Bronchial epithelial cell (primary cell): ENCODE measurements around the gene KRTAP10-2. TPM values are rescaled to one million over a fixed set of nuclear protein-coding genes. Genes with fewer than 3 reads are reported as not detected.
"Not testable (repeated sequence)": the region's sequence is repeated elsewhere in the genome, so short reads cannot be mapped to it uniquely, and the experiment has no call there.

Experiments used
- DNase-seq: peaks from one replicate; pipeline ENCODE4 v3.0.0-alpha.2; 2010; ENCODE audit warnings: low read depth
- FAIRE-seq: peaks from 2 replicates; lab custom pipeline; 2011; peaks lifted over from hg19 to GRCh38; lab: Jason Lieb, UNC
- H3K27me3 ChIP-seq: 2 replicates; pipeline ENCODE4 v1.5.1; 2011; ENCODE audit warnings: low read length; ENCODE audit not compliant: control insufficient read depth, insufficient read depth
- H3K36me3 ChIP-seq: 2 replicates; pipeline ENCODE4 v1.5.1; 2011; ENCODE audit warnings: low read length; ENCODE audit not compliant: control insufficient read depth, insufficient read depth
- H3K4me3 ChIP-seq: 2 replicates; pipeline ENCODE4 v1.5.1; 2011; ENCODE audit warnings: mild to moderate bottlenecking, low read depth, low read length, control low read depth
- CTCF ChIP-seq: IDR thresholded peaks from 2 replicates; pipeline ENCODE4 v1.5.1; 2011; ENCODE audit warnings: mild to moderate bottlenecking, moderate library complexity, low read length, control low read depth, inconsistent platforms; ENCODE audit not compliant: insufficient read depth, severe bottlenecking
- total RNA-seq: library from RNA; depleted of rRNA; stranded (reverse); fragments of >200 nt; gene quantifications from 2 replicates; pipeline ENCODE4 v1.2.1, GENCODE V29; 2014

The KRTAP10-2 gene
- total RNA-seq = not detected in 2 replicates

GRCh38 chr21:44551340-44551961 is at the start of gene KRTAP10-2:
Gene KRTAP10-2, minus strand, starts transcription at chr21:44551505. Its CDS starts 47 bp downstream, at chr21:44551458.
- Histone ChIP-seq H3K36me3 (no peaks in the 10 kb centered on the region), H3K4me3 (no peak within 1 kb of the TSS), H3K27me3 (no peaks in the 10 kb centered on the region)
- DNase-seq (no peak), FAIRE-seq (peak; percentile 50)
- no peak for TF ChIP-seq CTCF

GRCh38 chr21:44601091-44601490 is 49.8 kb upstream of the KRTAP10-2 start:
- not testable (repeated sequence) for H3K27me3 ChIP-seq, FAIRE-seq, H3K36me3 ChIP-seq, DNase-seq, H3K4me3 ChIP-seq

GRCh38 chr21:44600118-44600978 is 49.0 kb upstream of the KRTAP10-2 start, which contains the start of gene KRTAP10-7:
Gene KRTAP10-7, plus strand, starts transcription at chr21:44600597. Its CDS starts 25 bp downstream, at chr21:44600622.
- FAIRE-seq, H3K36me3 ChIP-seq, DNase-seq, H3K4me3 ChIP-seq, H3K27me3 ChIP-seq: not testable (repeated sequence)

- TF ChIP-seq CTCF = no peak
- DNase-seq (no peak), FAIRE-seq (no peak)
- Histone ChIP-seq H3K4me3 (no peak overlapping the region), H3K36me3 (no peaks in the 10 kb centered on the region), H3K27me3 (no peaks in the 10 kb centered on the region)
Measured at GRCh38 chr21:44599264-44600029, 48.1 kb upstream of the KRTAP10-2 start.

GRCh38 chr21:44598061-44598460 is 46.8 kb upstream of the KRTAP10-2 start:
- FAIRE-seq (no peak), DNase-seq (no peak)
- no peak for TF ChIP-seq CTCF
- Histone ChIP-seq H3K36me3 (no peaks in the 10 kb centered on the region), H3K27me3 (no peaks in the 10 kb centered on the region), H3K4me3 (no peak overlapping the region)

GRCh38 chr21:44596068-44596725 is 44.9 kb upstream of the KRTAP10-2 start:
- DNase-seq (peak; percentile 25), FAIRE-seq (no peak)
- H3K4me3 ChIP-seq = no peak overlapping the region
- no peak for TF ChIP-seq CTCF
- H3K36me3 ChIP-seq = no peaks in the 10 kb centered on the region
- no peaks in the 10 kb centered on the region for H3K27me3 ChIP-seq
